Measurements from ENCODE around the gene TPRG1L.

DNA sequence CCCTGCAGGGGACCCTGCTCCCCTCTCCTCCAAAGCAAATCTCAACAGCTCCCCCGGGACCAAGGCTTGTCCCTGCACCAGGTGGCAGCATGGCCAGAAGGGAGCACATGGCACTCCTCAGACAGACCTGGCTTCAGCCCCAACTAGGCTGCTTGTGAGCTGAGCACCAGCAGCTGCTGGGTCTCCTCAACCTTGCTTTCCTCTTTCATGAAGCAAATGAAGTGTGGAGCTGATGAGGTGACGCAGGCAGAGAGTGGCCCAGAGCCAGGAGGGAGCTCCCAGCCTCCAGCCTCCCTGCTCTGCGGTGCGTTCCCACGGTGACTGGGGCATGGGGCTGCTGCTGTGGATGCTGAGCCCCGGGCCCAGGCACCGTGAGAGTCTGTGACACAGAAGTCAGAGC, 47.5 kb upstream of the TPRG1L start:
- TF ChIP-seq, protein P1, sequence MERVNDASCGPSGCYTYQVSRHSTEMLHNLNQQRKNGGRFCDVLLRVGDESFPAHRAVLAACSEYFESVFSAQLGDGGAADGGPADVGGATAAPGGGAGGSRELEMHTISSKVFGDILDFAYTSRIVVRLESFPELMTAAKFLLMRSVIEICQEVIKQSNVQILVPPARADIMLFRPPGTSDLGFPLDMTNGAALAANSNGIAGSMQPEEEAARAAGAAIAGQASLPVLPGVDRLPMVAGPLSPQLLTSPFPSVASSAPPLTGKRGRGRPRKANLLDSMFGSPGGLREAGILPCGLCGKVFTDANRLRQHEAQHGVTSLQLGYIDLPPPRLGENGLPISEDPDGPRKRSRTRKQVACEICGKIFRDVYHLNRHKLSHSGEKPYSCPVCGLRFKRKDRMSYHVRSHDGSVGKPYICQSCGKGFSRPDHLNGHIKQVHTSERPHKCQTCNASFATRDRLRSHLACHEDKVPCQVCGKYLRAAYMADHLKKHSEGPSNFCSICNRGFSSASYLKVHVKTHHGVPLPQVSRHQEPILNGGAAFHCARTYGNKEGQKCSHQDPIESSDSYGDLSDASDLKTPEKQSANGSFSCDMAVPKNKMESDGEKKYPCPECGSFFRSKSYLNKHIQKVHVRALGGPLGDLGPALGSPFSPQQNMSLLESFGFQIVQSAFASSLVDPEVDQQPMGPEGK (tag by site-specific recombination; IDR thresholded peaks at IDR 0.05): no peak
- TF ChIP-seq, protein P2, sequence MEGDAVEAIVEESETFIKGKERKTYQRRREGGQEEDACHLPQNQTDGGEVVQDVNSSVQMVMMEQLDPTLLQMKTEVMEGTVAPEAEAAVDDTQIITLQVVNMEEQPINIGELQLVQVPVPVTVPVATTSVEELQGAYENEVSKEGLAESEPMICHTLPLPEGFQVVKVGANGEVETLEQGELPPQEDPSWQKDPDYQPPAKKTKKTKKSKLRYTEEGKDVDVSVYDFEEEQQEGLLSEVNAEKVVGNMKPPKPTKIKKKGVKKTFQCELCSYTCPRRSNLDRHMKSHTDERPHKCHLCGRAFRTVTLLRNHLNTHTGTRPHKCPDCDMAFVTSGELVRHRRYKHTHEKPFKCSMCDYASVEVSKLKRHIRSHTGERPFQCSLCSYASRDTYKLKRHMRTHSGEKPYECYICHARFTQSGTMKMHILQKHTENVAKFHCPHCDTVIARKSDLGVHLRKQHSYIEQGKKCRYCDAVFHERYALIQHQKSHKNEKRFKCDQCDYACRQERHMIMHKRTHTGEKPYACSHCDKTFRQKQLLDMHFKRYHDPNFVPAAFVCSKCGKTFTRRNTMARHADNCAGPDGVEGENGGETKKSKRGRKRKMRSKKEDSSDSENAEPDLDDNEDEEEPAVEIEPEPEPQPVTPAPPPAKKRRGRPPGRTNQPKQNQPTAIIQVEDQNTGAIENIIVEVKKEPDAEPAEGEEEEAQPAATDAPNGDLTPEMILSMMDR (tag by site-specific recombination; IDR thresholded peaks at IDR 0.05): no peak
- no peak for TF ChIP-seq ZNF184 (tag by site-specific recombination; IDR thresholded peaks at IDR 0.05)
- TF ChIP-seq, protein P3, sequence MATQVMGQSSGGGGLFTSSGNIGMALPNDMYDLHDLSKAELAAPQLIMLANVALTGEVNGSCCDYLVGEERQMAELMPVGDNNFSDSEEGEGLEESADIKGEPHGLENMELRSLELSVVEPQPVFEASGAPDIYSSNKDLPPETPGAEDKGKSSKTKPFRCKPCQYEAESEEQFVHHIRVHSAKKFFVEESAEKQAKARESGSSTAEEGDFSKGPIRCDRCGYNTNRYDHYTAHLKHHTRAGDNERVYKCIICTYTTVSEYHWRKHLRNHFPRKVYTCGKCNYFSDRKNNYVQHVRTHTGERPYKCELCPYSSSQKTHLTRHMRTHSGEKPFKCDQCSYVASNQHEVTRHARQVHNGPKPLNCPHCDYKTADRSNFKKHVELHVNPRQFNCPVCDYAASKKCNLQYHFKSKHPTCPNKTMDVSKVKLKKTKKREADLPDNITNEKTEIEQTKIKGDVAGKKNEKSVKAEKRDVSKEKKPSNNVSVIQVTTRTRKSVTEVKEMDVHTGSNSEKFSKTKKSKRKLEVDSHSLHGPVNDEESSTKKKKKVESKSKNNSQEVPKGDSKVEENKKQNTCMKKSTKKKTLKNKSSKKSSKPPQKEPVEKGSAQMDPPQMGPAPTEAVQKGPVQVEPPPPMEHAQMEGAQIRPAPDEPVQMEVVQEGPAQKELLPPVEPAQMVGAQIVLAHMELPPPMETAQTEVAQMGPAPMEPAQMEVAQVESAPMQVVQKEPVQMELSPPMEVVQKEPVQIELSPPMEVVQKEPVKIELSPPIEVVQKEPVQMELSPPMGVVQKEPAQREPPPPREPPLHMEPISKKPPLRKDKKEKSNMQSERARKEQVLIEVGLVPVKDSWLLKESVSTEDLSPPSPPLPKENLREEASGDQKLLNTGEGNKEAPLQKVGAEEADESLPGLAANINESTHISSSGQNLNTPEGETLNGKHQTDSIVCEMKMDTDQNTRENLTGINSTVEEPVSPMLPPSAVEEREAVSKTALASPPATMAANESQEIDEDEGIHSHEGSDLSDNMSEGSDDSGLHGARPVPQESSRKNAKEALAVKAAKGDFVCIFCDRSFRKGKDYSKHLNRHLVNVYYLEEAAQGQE (tag by site-specific recombination; IDR thresholded peaks at IDR 0.05): no peak
- TF ChIP-seq ZNF24 (tag by site-specific recombination; IDR thresholded peaks at IDR 0.05): no peak
- no peak for TF ChIP-seq ZEB2 (tag by site-specific recombination; IDR thresholded peaks at IDR 0.05)
